Measurements from ENCODE around the gene EFTUD2. TPM values are rescaled to one million over a fixed set of nuclear protein-coding genes. Genes with fewer than 3 reads are reported as not detected.

EFTUD2 gene
- total and polyA plus RNA-seq, 2 of the 13 experiments (the other 11 are each of a cell fraction or from before 2014, with no cell fraction given): 111 to 137 TPM

DNA sequence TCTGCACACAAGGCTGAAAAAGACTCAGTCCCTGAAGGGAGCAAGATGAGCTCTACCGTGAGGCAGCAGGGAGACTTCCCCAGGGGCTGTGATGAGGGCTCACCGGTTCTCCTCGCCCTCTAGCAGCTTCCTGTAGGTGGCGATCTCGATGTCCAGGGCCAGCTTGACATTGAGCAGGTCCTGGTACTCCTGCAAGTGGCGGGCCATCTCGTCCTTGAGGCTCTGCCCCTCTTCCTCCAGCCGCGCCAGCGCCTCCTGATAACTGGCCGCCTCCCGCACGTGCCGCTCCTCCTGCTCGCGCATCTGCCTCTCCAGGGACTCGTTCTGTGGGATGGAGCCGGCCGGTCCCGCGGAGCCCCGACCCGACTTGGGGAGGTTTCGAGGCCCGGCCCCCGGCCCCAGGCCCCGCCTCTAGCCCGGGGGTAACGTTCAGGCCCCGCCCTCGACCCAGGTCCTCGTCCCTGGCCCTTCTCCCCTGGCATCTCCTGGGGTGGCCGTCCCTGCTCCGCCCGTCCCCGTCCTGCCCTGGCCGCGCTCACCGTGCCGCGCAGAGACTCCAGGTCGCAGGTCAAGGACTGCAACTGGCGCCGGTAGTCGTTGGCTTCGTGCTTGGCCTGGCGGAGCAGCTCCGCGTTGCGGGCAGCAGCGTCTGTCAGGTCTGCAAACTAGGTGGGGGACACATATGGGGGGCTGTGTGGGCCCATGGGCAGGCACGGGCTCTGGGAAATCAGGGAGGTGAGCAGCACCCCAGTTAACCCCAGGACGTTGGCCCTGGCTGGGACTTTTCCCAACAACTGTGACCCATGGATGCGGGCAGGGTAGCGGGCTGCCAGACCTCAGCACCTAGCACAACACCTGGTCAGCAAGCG, 12.1 kb upstream of the EFTUD2 start (continued):
- TF ChIP-seq PRDM10 (CRISPR knock-in tag; IDR thresholded peaks at IDR 0.05; ENCODE audit: low read depth): no peak
- no peak for TF ChIP-seq GMEB1 (CRISPR knock-in tag; IDR thresholded peaks at IDR 0.05; ENCODE audit: borderline replicate concordance)
- TF ChIP-seq ZNF615 (CRISPR knock-in tag; IDR thresholded peaks at IDR 0.05; ENCODE audit: borderline replicate concordance): no peak
- peak; percentile 82 for TF ChIP-seq XRCC5 (optimal IDR thresholded peaks at IDR 0.05; ENCODE audit: low read length)
- TF ChIP-seq ZSCAN9 (CRISPR knock-in tag; IDR thresholded peaks at IDR 0.05; ENCODE audit: borderline replicate concordance): no peak; the same call in 1 of the 2 replicates
- no peak for TF ChIP-seq SNAPC2 (CRISPR knock-in tag; IDR thresholded peaks at IDR 0.05)
- TF ChIP-seq SMARCE1 (IDR thresholded peaks at IDR 0.05; ENCODE audit: borderline replicate concordance): no peak
- TF ChIP-seq SRSF1 (optimal IDR thresholded peaks at IDR 0.05; ENCODE audit: low read depth, low read length): no peak
- no peak for TF ChIP-seq ZBTB7A (CRISPR knock-in tag; IDR thresholded peaks at IDR 0.05)
- TF ChIP-seq CHCHD3 (CRISPR knock-in tag; IDR thresholded peaks at IDR 0.05): no peak
- 0 out of 2 replicates have a peak, but pooled peaks have one; percentile 34 for TF ChIP-seq REL (CRISPR knock-in tag; conservative IDR thresholded peaks at IDR 0.05)
- no peak for TF ChIP-seq TMF1 (CRISPR knock-in tag; IDR thresholded peaks at IDR 0.05; ENCODE audit: low read depth)
- TF ChIP-seq SAP130 (CRISPR knock-in tag; IDR thresholded peaks at IDR 0.05; ENCODE audit: low read depth): peak; percentile 52
- no peak for TF ChIP-seq YEATS2 (CRISPR knock-in tag; IDR thresholded peaks at IDR 0.05; ENCODE audit: borderline replicate concordance)
- TF ChIP-seq, protein P1, sequence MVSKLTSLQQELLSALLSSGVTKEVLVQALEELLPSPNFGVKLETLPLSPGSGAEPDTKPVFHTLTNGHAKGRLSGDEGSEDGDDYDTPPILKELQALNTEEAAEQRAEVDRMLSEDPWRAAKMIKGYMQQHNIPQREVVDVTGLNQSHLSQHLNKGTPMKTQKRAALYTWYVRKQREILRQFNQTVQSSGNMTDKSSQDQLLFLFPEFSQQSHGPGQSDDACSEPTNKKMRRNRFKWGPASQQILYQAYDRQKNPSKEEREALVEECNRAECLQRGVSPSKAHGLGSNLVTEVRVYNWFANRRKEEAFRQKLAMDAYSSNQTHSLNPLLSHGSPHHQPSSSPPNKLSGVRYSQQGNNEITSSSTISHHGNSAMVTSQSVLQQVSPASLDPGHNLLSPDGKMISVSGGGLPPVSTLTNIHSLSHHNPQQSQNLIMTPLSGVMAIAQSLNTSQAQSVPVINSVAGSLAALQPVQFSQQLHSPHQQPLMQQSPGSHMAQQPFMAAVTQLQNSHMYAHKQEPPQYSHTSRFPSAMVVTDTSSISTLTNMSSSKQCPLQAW (CRISPR knock-in tag; IDR thresholded peaks at IDR 0.05): peak; percentile 39; the same call in 1 of the 2 replicates
- TF ChIP-seq ZSCAN21 (CRISPR knock-in tag; IDR thresholded peaks at IDR 0.05; ENCODE audit: borderline replicate concordance): peak; percentile 68; the same call in 1 of the 2 replicates
- no peak for TF ChIP-seq CCDC6 (CRISPR knock-in tag; IDR thresholded peaks at IDR 0.05)
- no peak for TF ChIP-seq ZNF30 (CRISPR knock-in tag; IDR thresholded peaks at IDR 0.05)
- TF ChIP-seq HMG20A (CRISPR knock-in tag; IDR thresholded peaks at IDR 0.05; ENCODE audit: borderline replicate concordance): no peak
- no peak for TF ChIP-seq SRY (CRISPR knock-in tag; IDR thresholded peaks at IDR 0.05)
- no peak for TF ChIP-seq ZNF800 (CRISPR knock-in tag; IDR thresholded peaks at IDR 0.05)
